Stimulated activated CD4-positive, alpha-beta T cell treated with anti-CD3 and anti-CD28 coated beads, Interleukin-12 subunit alpha, Interleukin-12 subunit beta, amount 100 ng/mL, for 48 hours (primary cell): ENCODE data around the gene TNFSF8.
A peak's percentile ranks its signal among the peaks of the same experiment; 100 is the strongest.

Experiments used
- DNase-seq, 3 donors: peaks; one replicate each; pipeline ENCODE4 v3.0.0-alpha.2; 2020; ENCODE audit warnings: low read depth in 2 of 3, low spot score in 1 of 3

TNFSF8 gene

DNA sequence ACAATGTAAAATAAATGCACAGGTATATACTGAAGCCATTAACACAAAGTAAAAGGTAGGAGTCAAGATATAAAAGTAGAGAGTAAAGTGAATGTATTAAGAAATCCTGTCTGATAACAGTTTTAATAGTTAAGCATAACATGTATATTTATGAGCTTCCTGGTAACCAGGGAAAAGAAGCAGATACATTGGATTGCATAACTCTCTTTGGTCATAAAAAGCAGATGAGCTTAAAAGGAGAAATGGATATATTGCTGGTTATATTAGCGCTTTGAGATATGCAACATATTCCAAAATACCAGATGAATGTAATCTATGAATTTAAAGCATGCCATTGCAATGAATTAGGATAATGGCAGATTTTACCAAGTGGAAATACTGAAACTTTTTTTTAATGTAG lies 6.2 kb upstream of the TNFSF8 start:
- DNase-seq, result no peak

DNA sequence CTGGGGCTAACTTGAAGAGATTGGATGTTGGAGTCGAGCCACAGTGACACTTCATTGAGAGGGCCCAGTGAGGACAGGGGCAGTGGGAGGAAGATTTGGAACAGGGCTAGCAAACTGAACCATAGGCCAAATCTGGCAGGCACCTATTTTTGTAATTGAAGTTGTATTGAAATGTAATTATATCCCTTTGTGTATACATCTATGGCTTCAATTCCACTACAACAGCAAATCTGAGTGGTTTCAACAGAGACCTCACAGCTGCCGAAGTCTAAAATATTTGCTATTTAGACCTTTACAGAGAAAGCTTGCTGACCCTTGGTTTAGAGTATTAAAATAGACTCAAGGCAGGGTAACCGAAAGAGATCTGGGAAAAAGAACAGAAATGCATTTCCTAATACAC lies 4.7 kb upstream of the TNFSF8 start:
- no peak for DNase-seq

DNA sequence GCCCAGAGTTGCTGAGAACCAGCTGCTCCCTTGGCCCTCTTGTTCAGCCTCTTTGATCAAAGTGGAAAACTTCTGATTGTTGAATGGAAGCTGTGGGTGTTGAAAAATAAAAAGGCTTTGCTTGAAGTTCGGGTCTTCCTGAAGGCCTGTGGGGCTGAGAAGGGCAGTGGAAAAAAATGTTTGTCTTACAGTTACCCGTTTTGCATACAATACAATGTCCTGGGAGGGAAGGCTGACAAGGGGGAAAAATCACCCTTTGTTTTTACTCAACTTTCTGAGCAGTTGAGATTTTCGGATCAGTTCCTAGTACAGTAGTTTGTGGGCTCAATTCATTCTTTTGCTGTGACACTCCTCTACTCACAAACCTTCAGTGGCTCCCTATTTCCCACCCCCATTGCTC lies 2.1 kb upstream of the TNFSF8 start:
- no peak for DNase-seq

DNA sequence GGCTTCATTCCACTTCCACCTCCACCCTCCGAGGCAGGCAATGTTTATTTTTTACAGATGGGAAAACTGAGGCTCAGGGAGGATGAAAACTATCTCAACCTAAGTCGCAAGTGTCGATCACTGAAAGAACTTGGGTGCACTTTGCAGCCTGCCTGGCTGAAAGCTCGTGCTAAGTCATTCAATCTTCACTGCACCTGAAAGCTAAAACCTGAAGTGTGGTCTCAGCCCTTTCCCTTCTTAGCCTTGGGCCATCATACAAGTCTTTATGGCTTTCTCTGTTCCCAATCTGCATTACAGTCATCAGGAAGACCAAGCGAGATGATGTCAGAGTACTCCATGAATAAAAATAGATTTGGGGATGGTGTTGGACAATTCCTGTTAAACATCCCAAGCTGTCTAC lies 1.0 kb upstream of the TNFSF8 start:
- DNase-seq, result no peak

DNA sequence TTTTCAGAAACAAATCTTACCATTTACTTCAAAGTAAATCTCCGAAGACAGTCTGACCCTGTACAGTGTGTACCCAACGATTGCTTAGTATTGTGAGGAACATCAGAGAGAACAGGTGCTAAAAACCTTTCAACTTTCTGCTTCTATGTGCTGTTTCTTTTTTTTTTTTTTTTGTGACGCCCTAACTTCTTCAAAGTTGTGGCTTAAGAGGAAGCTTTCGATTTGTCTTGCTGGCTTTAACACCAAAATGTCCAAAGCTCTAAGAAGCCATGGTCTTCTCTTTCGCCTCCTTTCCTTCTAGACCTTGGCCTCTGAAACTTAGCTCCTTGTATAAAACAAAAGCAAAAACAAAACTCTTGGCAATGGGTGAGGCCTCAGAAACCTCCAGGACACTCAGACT lies 1.2 kb downstream of the TNFSF8 start:
- DNase-seq, result no peak

DNA sequence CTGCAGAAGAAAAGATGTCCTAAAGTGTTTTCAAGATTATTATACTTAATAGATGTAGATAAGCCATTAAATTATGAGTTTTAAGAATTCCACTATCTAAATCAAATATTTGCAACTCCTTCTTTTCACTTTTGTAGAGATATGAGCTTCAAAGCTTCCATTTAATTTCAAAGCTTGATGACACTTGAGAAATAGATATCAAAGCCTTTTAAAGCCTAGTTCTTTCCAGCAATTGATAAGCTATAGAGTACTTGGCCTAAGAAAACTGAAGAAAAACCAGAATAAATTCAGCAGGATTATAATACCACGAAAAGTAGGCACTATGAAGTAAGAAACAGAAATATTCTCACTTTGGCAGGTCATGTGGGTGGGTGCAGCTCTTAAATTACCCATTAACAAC lies 1.7 kb downstream of the TNFSF8 start:
- no peak for DNase-seq

DNA sequence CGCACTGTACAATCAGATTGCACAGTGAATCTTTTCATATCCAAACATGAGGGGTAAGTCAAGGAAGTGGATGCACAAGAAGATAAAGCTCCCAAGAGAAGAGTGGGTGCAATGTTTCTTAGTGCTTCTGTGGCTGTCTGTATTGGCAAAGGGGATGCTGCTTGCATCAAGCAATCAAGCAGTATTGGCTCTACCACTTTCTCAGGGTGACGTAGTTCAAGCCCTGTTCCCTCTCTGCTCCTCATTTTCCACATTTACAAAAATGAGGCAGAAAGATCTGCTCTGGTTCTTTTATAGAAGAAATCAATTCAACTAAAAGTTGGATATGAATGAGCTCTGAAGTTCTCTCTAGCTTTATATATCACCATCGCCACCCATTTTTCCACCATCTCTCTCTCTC lies 2.3 kb downstream of the TNFSF8 start:
- no peak for DNase-seq

DNA sequence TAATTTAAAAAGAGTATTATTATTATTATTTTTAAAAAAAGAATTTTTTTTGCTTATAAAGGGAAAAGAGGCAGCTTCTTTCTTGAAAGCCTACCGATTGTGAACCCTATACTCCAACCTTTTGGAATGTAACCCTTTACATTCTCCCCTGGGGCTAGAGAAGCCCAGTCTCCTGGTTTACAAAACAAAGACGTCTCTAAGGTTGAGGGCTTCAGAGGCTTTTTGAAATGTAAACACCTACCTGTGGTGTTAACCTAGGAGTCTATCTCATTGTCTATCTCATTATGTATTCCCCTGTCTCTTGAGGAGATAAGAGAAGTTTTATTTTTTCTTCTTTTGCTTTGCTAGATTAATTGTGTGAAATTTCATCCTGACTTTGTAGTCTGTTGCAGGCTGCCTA lies 4.7 kb downstream of the TNFSF8 start:
- no peak for DNase-seq

DNA sequence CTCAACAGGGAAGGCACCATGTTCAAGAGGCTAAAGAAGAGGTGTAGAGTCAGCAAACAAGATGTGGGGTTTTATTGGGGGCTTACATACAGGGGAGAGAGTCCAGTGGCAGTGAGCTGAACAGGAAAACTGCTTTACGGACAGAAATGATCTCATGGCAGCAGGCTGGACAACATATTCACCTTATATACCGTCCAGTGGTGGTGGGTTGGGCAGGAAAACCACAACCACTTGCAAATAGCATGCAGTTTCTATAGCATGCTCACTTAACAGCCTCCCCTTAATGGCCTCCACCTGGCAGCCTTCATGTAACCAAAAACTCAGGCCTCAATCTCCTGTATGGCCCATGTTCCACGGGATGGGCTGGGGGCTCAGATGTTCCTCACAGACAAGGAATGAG lies 5.4 kb downstream of the TNFSF8 start:
- no peak for DNase-seq

DNA sequence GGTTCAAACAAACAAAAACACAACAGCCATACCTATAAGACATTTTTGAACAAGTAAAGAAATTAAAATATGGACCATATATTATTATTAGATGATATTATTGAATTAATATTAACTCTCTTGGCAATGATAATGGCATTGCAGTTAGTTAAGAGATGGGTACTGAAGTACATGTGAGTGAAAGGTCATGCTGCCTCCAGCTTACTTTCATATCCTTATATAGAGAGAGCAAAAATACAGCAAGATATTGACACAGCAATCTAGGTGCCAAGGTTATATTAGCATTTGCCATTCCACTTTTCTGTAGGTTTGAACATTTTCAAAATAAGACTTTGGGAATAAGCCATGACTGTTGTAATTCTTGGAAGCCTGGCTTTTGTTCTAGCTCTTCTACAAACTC lies 6.1 kb downstream of the TNFSF8 start:
- no peak for DNase-seq

DNA sequence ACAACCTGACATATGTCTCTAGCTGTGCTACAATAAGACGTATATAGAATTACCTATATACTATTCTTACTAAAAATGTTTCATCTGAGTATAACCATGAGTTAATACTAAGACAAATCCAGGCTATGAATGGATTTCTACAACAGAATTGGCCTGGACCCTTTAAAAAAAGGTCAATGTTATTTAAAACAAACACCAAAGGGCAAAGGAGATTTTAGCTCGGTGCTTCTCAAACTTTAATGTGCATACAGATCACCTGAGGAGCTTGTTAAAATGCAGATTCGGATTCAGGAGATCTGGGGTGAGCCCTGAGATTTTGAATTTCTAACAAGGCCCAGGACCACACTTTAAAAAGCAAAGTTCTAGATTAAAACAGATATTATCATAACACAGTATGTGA lies 6.5 kb downstream of the TNFSF8 start:
- no peak for DNase-seq

DNA sequence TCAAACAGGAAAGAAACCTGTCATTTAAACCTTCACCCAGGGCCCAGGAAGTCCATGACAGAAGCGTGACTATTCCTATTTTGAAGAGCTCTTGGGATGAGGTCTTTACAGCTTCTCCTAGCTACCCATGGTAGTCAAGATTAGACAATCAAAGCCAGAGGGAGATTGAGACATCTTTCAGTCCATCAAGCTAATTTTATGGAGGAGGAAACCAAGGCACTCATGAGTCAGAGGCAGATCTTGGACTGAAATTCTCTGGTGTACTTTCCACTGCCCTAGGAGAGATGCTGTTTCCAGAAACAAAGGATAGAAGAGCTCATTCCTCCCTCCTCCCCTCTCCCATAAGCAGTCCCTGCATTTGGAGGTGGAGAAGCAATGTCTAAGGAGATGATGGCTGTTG lies 9.2 kb downstream of the TNFSF8 start:
- no peak for DNase-seq

DNA sequence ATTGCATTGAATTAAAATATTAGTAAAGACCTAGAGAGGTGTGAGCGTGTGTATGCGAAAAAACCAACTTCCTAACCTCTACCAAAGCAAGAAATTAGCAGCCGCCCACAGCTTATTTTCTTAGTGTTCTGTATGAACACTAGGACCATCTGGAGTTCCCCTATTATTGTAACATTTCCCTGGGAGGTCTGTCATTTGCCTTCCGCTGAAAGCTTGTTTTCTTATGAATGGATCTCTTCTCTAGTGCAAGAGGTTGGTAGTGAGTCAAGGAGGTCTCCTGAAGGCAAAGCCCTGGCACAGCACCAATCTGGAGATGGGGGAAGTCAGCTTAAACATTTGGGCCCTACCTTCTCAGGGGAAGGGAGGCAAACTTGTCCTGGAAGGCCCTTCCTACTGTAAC lies 10.8 kb downstream of the TNFSF8 start:
- DNase-seq, result no peak

DNA sequence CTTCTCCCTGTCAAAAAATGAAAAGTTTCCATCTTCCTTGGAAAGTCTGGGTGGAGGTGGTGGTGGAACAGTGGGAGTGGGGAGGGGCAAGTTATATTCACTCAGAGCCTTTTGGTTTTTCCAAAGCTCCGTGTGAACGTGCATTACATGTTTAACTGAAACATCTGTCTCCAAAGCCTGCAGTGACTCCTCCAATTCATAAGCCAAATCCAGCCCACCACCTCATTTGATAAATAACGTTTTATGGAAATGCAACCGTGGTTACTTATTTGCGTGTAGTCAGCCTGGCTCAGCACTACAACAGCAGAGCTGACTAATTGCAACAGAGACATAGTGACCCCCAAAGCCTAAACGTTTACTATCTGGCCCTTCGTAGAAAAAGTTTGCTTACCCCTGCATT lies 13.9 kb downstream of the TNFSF8 start:
- DNase-seq, result no peak

DNA sequence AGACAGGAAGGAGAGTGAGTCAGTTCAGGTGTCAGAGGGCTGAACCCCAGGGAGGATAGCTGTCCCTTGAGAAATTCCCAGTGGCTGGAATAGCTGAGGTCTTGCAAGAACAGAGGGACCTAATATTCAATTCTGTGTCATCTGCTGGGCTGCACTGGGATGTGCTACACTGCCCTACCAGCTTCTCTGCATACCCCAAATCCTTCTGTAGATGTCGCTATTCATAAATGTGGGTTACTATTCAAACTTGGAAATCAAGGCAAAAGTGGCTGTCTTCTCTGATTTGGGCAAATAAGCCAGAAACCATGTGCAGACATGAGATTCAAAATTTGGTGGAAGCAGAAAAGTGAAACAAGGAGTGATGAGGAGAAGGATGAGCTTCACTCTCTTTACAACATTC lies 16.3 kb downstream of the TNFSF8 start:
- DNase-seq, result no peak

DNA sequence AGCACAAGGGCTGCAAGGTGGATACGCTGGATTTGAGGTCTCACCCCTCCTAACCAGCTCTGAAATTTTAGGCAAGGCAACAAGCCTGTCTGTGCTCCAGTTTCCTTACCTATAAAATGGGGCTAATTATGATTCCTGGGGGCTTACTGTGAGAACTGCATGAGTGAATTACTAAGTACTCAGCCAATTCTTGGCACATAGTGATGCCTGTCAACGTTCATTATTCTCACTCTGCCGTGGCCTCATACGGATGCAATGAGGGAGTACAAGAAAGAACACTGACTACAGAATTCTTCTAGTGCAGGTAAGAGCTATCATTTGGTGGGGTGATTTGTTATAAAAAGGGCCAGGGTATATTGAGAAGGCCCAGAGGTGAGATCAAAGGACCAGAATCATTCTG lies 16.7 kb downstream of the TNFSF8 start:
- no peak for DNase-seq

DNA sequence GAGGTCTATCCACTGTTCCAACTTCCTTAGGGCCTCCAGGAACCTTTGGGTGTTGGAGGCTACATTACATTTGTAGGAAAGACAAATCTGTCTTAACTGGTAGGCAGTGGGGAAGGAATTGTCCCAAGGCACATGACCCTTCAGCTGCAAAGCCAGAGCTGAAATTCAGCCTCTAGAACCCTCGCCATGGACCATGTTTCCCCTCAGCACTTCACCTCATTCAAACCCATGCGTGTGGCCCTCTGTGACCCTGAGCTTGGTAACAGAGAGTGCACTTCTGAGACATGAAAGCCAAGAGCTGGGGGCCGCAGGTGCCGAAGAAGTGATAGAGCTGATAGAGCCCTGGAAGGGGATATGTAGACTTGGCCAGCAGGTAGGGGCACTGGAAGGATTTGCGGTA lies 17.2 kb downstream of the TNFSF8 start:
- DNase-seq, result no peak

DNA sequence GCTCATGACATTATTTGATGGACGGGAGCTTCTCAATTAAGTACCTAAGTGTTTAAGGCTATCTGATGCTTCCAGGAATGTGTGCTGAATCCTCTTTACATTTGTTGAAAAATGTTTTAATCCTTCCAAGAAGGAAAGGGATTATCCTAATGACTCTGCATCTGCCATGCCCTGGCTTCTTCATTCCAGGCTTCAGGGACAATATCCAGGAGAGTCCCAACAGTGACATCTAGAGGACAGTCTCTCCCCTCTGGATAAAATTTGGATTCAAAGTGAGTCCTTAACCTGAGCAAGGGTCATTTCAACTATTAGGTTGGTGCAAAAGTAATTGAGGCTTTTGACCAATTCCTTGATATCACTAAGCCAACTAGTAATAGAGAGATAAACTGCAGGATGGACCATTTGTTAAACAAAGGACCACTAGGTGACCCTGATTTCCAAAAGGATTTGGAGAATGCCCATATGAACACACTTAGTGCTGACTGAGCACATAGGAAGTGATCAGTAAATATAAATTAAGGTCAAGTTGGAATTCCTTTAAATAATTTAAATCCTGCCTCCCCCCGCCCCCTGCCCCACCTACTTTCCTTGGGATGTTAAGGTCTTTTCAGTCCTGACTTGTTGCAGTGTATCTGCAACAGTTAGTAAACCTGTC lies 19.1 kb downstream of the TNFSF8 start:
- no peak for DNase-seq

DNA sequence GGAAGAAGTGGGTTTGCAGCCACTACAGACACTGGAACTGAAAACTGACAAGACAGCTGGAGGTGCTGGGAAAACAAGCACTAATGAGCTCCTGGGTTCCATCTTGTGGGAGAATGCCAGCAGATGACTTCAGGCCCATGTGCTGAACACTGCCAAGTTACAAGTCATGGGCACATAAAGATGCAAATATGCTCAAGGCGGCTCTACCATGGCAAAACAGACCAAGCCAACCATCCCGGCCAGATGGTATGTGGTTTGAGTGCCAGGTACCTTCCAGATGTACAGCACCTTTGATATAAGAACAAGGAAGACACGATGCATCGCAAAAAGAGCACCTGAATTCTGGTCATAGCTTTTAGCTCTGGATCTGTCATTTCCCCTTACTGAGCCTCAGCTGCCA lies 19.9 kb downstream of the TNFSF8 start:
- no peak for DNase-seq

DNA sequence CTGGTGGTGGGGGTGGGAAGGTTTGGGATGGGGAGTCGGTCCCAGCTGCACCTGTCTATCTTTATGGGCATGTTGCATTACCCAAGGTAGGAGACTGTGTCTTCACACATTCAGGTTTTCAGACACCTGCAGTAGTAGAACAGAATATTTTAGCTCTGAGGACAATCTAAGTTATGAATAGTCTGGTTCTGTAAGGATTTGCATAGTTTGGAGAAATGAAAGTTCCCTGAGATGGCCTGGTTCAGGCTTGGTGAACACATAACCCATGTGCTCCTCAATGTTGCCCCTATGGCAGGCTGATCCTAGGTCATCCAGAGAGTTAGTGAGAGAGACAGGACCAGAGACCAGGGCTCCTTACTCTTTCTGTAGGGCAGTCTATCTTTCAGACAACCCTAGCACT lies 20.7 kb downstream of the TNFSF8 start:
- no peak for DNase-seq

DNA sequence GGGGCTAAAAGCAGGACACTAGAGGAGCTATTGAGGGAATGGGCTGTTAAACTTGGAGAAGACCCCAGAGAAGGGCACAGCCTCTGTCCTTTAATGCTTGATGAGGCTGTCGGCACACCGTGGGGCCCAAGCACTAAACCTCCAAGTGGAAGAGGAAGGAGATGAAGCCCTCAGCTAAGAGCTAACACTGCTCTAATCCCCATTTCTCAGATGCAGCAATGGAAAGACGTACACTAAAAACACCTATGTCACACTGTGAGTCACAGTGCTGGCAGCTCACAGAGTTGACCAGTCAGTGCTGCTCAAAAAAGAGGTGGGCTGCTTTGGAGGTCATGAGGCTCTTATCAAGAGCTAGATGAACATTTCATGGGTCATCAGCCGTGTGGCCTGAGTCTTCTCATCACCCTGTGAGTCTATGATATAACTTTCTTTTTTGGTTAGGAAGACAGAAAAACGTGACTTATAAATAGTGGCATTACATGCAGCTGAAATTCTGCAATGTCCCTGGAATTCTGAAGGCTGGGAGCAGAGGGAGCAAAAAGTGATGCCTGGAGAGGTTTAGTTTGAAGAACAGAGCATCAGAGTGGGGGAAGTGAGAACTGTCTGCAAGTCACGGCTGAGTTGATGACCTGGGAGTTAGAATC lies 21.5 kb downstream of the TNFSF8 start:
- peak in 1 of 3 donors; percentile 28 for DNase-seq

DNA sequence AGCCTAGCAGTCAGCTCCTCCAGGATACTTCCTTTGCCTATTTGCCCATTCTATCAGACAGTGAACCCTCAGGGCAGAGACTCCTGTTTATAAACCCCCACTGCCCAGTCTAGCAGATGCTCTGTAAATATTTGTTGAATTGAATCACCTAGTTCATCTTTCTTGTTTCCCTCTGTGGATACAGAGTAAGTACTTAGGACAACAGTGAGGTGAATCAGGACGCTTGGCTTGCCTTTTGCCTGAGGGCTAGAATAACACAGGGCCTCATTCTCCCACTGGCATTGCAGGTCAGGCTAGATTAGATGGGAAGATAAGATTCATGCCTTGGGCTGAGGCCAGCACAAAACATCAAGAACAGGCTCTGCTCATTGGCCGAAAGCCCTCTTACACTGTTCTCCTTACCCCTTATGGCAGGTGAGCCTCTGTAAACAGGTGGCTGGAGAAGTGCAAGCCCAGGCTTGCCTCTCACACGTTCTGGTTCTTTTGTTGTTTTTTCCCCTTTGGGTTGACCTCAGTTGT lies 22.2 kb downstream of the TNFSF8 start:
- no peak for DNase-seq

DNA sequence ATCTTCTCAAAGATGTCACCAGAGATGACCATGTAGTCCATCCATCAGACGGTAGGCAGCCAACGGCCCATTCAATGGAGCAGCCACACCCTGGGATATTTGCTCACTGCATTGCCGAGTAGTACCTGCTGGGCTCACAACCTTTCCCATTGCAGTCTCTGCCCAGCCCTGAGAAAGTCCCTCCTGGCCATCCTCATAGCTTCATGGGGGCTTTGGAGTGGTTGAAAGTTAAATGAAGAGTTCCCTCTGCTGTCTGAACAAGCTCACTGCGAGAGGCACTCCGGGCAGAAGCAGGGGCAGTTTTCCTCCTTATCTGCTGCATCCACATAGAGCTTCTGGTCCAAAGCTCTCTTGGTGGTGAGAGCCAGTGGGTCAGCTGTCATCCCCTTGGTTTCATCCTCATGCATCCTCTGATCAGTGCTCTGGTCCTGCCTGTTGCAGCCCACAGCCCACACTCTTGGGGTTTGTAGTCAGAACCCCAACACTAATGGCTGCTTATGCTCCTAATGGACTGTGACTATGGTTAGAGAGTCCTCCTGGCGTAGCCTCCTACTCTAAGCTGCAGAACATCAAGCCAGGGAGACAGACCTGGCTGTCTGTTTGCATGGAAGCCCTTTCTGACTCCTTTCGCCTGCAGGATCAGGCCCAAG lies 23.3 kb downstream of the TNFSF8 start:
- DNase-seq, result no peak
